Choroid plexus epithelial cell (primary cell): ENCODE data around the gene SLC48A1.
A peak's percentile ranks its signal among the peaks of the same experiment; 100 is the strongest.

Source experiments
- DNase-seq: peaks from one replicate; pipeline ENCODE4 v3.0.0-alpha.2; 2010; ENCODE audit warnings: low read depth
- H3K4me3 ChIP-seq: 2 replicates; pipeline ENCODE4 v1.5.1; 2011; ENCODE audit warnings: low read depth, mild to moderate bottlenecking, control low read depth, low read length, moderate library complexity
- TF ChIP-seq, protein P1 (sequence below): conservative IDR thresholded peaks from 2 replicates; pipeline ENCODE4 v1.5.1; 2011; ENCODE audit warnings: low read depth, mild to moderate bottlenecking, control low read depth, inconsistent platforms, low read length, moderate library complexity

Gene SLC48A1

DNA sequence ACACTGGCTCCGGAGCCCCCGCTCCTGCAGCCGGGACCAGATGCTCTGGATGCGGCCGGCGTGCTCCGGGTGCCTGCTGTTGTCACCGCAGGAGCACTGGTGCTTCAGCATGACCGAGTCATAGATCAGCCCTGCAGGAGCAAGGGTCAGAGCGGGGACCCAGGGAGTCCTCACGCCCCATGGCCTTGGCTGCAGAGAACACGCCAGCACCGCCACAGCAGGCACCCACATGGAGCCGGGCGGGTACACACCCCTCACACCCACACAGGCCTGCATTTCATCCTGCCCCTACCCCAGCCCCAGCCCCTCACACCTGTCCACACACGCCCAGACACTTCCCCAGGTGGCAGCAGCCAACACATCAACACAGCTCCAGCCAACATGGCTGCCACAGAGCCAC, 18.8 kb downstream of the SLC48A1 start:
- no peak for DNase-seq
- TF ChIP-seq, protein P1, sequence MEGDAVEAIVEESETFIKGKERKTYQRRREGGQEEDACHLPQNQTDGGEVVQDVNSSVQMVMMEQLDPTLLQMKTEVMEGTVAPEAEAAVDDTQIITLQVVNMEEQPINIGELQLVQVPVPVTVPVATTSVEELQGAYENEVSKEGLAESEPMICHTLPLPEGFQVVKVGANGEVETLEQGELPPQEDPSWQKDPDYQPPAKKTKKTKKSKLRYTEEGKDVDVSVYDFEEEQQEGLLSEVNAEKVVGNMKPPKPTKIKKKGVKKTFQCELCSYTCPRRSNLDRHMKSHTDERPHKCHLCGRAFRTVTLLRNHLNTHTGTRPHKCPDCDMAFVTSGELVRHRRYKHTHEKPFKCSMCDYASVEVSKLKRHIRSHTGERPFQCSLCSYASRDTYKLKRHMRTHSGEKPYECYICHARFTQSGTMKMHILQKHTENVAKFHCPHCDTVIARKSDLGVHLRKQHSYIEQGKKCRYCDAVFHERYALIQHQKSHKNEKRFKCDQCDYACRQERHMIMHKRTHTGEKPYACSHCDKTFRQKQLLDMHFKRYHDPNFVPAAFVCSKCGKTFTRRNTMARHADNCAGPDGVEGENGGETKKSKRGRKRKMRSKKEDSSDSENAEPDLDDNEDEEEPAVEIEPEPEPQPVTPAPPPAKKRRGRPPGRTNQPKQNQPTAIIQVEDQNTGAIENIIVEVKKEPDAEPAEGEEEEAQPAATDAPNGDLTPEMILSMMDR: no peak

DNA sequence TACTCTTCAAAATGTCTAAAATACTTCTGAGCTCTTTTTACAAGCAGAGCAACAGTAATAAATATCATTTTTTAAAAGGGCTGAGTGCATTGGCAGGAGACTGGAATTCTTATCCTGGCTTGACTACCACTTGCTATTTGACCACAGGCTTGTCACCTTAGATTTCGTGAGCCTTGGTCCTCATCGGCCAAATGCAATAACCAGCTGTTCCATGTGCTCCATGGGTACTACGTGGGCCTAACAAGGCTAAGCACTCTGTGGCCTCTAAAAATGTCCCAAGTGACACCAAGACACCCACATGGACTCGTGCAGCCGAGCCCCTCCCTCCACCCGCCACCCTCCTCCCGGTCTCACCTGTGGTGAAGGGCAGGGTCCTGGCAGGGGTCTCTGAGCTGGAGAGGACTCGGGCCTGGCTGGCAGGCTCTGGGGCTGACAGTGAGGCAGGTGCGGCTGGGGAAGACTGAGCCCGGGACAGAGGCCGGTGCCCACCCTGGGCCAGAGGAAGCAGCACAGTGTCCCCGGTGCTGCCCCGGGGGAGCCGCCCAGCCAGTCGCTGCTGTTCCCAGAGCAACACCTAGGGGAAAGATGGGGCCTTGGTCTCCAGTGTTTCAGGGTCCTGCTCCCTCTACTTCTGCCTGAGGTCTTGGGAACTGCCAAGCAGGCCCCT, 20.1 kb downstream of the SLC48A1 start:
- H3K4me3 ChIP-seq: no peak overlapping the region
- TF ChIP-seq, protein P1: no peak
- DNase-seq: no peak

More for the DNA sequence above, 18.8 kb downstream of the SLC48A1 start:
- H3K4me3 ChIP-seq: no peak overlapping the region

DNA sequence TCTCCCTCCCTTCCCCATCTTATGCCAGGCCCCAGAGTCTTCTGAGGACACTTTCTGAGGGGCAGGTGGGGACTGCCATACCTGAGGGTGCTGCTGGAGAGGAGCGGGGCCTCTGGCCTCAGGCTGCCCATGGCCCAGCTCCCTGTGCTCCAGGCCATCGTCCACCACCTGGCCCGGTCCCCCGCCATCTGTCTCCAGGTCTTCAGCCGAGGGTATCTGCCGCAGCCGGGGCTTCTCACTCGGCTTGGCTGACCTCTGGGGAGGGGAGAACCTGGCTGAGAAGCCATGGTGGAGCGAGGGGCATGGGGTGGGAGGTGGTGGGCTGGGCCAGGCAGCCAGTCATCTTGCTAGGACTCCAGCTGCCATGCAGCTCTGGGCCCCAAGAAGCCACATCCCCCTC, 21.6 kb downstream of the SLC48A1 start:
- no peak for DNase-seq
- TF ChIP-seq, protein P1: no peak
- no peak overlapping the region for H3K4me3 ChIP-seq

DNA sequence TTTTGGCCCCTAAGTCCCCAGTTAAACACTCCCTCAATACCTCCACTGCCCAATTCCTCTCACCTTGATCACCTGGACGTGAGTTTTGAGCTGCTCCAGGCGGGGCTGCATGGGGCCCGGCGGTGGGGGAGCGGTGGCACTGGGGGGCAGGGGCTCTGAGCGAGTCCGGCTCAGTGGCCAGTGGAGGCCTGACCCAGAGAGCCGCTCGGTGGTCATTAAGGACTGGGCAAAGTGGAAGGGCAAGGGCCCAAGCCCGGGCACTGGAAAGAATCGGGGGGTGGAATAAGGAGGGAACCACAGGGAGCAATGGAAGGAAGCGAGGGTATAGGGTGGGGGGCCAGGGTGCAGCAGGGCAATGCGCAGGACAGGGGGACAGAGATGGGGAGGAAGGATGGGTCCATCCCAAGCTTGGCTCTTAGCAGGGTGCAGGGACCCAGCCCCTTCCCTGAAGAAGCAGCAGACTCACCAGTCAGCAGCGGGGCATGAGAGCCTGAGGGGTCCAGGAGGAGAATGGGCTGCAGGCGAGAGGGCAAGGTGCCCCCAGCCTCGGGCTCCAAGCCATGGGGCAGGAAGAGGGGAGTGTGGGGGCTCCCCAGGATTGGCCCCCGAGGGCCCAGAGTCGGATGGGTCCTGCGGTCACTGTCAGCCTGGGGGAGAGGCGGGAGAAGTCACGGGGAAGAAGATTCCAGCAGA, 22.2 kb downstream of the SLC48A1 start:
- DNase-seq: no peak
- H3K4me3 ChIP-seq: no peak overlapping the region
- TF ChIP-seq, protein P1: no peak

DNA sequence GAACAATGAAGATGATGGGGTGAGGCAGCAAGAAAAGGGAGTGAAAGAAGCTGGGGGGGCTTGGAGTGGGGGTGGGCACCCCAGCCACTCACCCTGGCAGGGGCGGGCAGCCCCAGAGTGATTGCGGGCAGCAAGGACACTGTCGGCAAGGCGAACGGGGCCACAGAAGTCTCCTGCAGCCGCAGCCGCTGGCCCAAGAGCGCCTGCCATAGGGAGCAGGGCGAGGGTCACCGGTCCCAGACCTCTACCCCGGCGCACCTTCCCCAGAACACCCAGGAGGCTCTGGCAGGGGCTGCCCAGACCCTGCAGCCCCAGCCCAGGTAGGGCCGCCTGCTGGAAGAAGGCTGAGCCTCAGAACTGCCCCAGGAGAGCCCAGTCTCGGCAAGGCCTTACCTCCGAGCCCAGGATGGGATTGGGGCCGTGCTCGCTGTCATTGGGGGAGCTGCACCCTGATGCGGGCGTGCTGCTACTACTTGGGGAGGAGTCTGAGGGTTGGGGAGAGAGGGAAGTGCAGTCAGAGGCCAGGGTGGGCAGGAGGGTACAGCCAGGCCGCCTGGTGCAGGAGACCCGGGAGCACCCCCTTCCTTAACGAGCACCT, 22.9 kb downstream of the SLC48A1 start:
- DNase-seq: no peak
- H3K4me3 ChIP-seq: no peak overlapping the region
- TF ChIP-seq, protein P1: no peak

DNA sequence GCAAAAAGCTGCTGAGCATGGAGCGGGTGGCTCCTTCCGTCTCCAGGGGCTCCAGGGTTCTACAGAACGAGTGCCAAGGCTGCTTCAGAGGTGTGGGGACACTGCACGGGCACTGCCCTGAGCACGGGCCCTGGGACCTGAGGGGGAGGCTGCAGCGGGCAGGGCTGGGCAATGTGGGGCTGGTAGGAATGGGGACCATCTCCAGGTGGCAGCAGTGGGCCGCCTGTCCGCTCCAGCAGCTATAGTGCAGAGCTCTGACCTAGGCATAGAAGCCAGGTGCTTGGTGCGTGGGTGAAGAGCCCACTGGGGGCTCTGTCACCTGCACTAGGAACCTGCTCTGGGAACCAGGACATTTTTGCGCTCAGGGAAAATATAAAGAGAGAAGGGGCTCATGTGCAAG, 24.4 kb downstream of the SLC48A1 start:
- TF ChIP-seq, protein P1: peak; percentile 53
- no peak overlapping the region for H3K4me3 ChIP-seq
- DNase-seq: no peak
